ENCODE data around the gene PILRA. TPM values are rescaled to one million over a fixed set of nuclear protein-coding genes. Genes with fewer than 3 reads are reported as not detected.
A peak's percentile ranks its signal among the peaks of the same experiment; 100 is the strongest.
"Not testable (repeated sequence)": the region's sequence is repeated elsewhere in the genome, so short reads cannot be mapped to it uniquely, and the experiment has no call there.

PILRA gene
- total RNA-seq, 1 experiment from 2014 or later: 0.68 TPM

- Histone ChIP-seq H3K4me1 (peaks cover 11% of the 10 kb centered on the region; the same call in 1 of the 2 replicates), H3K36me3 (ENCODE audit: control insufficient read depth, insufficient read depth, low read length) (peaks cover 11% of the 10 kb centered on the region)
- intact Hi-C loops (cut with micrococcal nuclease; ENCODE audit: unreplicated experiment); H3K27me3 ChIP-seq (replicated peaks; ENCODE audit: control insufficient read depth, insufficient read depth, low read length); H3K27me3 Mint-ChIP-seq (ENCODE audit: insufficient read depth, unreplicated experiment); POLR2A ChIA-PET; CTCF ChIA-PET; H3K4me3 Mint-ChIP-seq (ENCODE audit: unreplicated experiment); H3K4me3 ChIP-seq (ENCODE audit: low read depth, low read length); BruUV-seq (replicated peaks); H3K9me3 Mint-ChIP-seq (ENCODE audit: unreplicated experiment); H3K9me3 ChIP-seq: not testable (repeated sequence)
- peak overlapping the region; percentile 46 for H3K27ac Mint-ChIP-seq (ENCODE audit: unreplicated experiment)
- TF ChIP-seq, protein P1, sequence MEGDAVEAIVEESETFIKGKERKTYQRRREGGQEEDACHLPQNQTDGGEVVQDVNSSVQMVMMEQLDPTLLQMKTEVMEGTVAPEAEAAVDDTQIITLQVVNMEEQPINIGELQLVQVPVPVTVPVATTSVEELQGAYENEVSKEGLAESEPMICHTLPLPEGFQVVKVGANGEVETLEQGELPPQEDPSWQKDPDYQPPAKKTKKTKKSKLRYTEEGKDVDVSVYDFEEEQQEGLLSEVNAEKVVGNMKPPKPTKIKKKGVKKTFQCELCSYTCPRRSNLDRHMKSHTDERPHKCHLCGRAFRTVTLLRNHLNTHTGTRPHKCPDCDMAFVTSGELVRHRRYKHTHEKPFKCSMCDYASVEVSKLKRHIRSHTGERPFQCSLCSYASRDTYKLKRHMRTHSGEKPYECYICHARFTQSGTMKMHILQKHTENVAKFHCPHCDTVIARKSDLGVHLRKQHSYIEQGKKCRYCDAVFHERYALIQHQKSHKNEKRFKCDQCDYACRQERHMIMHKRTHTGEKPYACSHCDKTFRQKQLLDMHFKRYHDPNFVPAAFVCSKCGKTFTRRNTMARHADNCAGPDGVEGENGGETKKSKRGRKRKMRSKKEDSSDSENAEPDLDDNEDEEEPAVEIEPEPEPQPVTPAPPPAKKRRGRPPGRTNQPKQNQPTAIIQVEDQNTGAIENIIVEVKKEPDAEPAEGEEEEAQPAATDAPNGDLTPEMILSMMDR (IDR thresholded peaks at IDR 0.05; ENCODE audit: insufficient read depth in 1 of 2, low read depth in 1 of 2, low read length in 1 of 2, severe bottlenecking in 1 of 2, unreplicated experiment in 1 of 2): peak; percentile 43 to 44
- peaks cover 23% of the 10 kb centered on the region for H3K4me1 Mint-ChIP-seq (ENCODE audit: low read depth, unreplicated experiment)
- DNase-seq: peak; percentile 86 to 88
- H3K36me3 Mint-ChIP-seq (ENCODE audit: insufficient read depth, unreplicated experiment): peaks cover 96% of the 10 kb centered on the region
Measured at GRCh38 chr7:100345288-100345672, 28.0 kb upstream of the PILRA start.

DNA sequence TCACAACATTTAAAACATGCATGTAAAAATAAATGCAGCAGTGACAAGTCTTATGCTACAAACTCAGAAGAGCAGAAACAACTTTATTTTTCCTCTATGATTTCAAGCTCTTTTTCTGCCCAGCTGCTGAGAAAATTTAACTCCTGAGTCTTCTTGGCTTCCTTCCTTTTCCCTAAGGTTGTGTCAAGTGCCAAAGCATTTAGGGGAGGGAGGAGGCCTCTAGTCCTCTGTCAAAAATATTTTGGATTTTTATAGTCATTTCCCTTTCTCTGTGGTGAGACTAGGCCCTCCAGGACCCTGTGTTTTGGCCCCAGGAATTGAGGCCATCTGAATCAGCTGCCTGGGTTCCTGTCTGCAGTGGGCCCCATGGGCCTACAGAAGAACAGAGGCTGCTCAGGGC is 26.4 kb upstream of the PILRA start:
- H3K36me3 Mint-ChIP-seq (ENCODE audit: insufficient read depth, unreplicated experiment): peaks cover 96% of the 10 kb centered on the region
- DNase-seq: no peak
- BruUV-seq (replicated peaks): no TSS peak
- peaks cover 14% of the 10 kb centered on the region for H3K4me1 Mint-ChIP-seq (ENCODE audit: low read depth, unreplicated experiment)
- H3K4me3 Mint-ChIP-seq (ENCODE audit: unreplicated experiment): no peak overlapping the region
- H3K4me3 ChIP-seq (ENCODE audit: low read depth, low read length): no peak overlapping the region
- no peaks in the 10 kb centered on the region for H3K27me3 ChIP-seq (replicated peaks; ENCODE audit: control insufficient read depth, insufficient read depth, low read length)
- TF ChIP-seq, protein P1 (IDR thresholded peaks at IDR 0.05; ENCODE audit: insufficient read depth in 1 of 2, low read depth in 1 of 2, low read length in 1 of 2, severe bottlenecking in 1 of 2, unreplicated experiment in 1 of 2): no peak
- no peaks in the 10 kb centered on the region for H3K27me3 Mint-ChIP-seq (ENCODE audit: insufficient read depth, unreplicated experiment)
- H3K36me3 ChIP-seq (ENCODE audit: control insufficient read depth, insufficient read depth, low read length): peaks cover 14% of the 10 kb centered on the region
- H3K9me3 Mint-ChIP-seq (ENCODE audit: unreplicated experiment): no peaks in the 10 kb centered on the region
- ChIA-PET POLR2A (no interaction called here), CTCF (interaction anchor here (0.6 kb wide), 1 partner anchor 100 kb away, joined by 10 read pairs; no protein-coding TSS in a partner anchor)
- H3K9me3 ChIP-seq: no peaks in the 10 kb centered on the region
- intact Hi-C loops (cut with micrococcal nuclease; ENCODE audit: unreplicated experiment): no loop called here
- H3K4me1 ChIP-seq: peaks cover 11% of the 10 kb centered on the region; the same call in 1 of the 2 replicates
- H3K27ac Mint-ChIP-seq (ENCODE audit: unreplicated experiment): no peak overlapping the region

DNA sequence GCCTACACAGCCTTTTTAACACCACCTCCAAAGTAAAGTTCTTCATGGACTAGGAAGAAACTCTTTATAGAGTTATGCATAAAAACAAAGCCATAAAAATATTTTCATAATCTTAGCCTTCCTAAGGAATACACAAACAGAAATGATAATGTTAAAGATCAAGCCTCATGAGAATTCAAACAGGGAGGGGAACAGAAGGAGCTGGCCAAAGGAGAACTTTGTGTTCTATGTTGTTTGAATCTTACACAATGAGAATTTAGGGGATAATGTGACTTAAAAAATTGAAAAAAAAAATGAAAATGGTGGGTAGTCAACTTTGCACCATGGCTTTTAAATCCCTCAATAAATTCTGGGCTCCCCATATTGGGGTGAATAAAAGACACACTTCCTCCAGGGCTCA is 24.5 kb upstream of the PILRA start:
- H3K36me3 Mint-ChIP-seq (ENCODE audit: insufficient read depth, unreplicated experiment): peaks cover 93% of the 10 kb centered on the region
- H3K9me3 ChIP-seq: no peaks in the 10 kb centered on the region
- H3K4me1 Mint-ChIP-seq (ENCODE audit: low read depth, unreplicated experiment): peaks cover 7% of the 10 kb centered on the region
- no peak overlapping the region for H3K4me3 Mint-ChIP-seq (ENCODE audit: unreplicated experiment)
- no peak for DNase-seq
- no peak overlapping the region for H3K4me3 ChIP-seq (ENCODE audit: low read depth, low read length)
- POLR2A ChIA-PET: no interaction called here
- H3K27me3 ChIP-seq (replicated peaks; ENCODE audit: control insufficient read depth, insufficient read depth, low read length): no peaks in the 10 kb centered on the region
- no peaks in the 10 kb centered on the region for H3K9me3 Mint-ChIP-seq (ENCODE audit: unreplicated experiment)
- TF ChIP-seq, protein P1 (IDR thresholded peaks at IDR 0.05; ENCODE audit: insufficient read depth in 1 of 2, low read depth in 1 of 2, low read length in 1 of 2, severe bottlenecking in 1 of 2, unreplicated experiment in 1 of 2): no peak
- peaks cover 11% of the 10 kb centered on the region; the same call in 1 of the 2 replicates for H3K4me1 ChIP-seq
- intact Hi-C loops (cut with micrococcal nuclease; ENCODE audit: unreplicated experiment): no loop called here
- no peak overlapping the region for H3K27ac Mint-ChIP-seq (ENCODE audit: unreplicated experiment)
- H3K36me3 ChIP-seq (ENCODE audit: control insufficient read depth, insufficient read depth, low read length): peaks cover 13% of the 10 kb centered on the region
- H3K27me3 Mint-ChIP-seq (ENCODE audit: insufficient read depth, unreplicated experiment): no peaks in the 10 kb centered on the region
- CTCF ChIA-PET: no interaction called here
- no TSS peak for BruUV-seq (replicated peaks)
